Endothelial cell of umbilical vein (primary cell): ENCODE measurements around the gene RNF213. TPM values are rescaled to one million over a fixed set of nuclear protein-coding genes. Genes with fewer than 3 reads are reported as not detected.

ENCODE experiments used
- BruUV-seq: library from RNA; stranded (reverse); fragments of 400-500 nt; replicated peaks from 2 replicates; lab custom pipeline; 2021; lab: Mats Ljungman, UMichigan
- CTCF ChIA-PET: fragments of 300-600, 350-600 bp; sonication (Branson Sonifier 250); formaldehyde crosslinking; loops from one replicate; lab custom pipeline; 2021; ENCODE audit warnings: antibody characterized with exemption, inconsistent platforms; lab: Charles Lee
- POLR2A ChIA-PET: fragments of 300-600, 350-600 bp; sonication (Branson Sonifier 250); formaldehyde crosslinking; loops from one replicate; lab custom pipeline; 2021; ENCODE audit warnings: antibody characterized with exemption, inconsistent platforms; lab: Charles Lee
- DNase-seq: peaks from one replicate; pipeline ENCODE4 v3.0.0-alpha.2; 2011; ENCODE audit warnings: low read depth, low spot score
- FAIRE-seq: peaks from 2 replicates; lab custom pipeline; 2011; peaks lifted over from hg19 to GRCh38; lab: Jason Lieb, UNC
- H2AFZ ChIP-seq: 2 replicates; pipeline ENCODE4 v1.6.0; 2012; ENCODE audit warnings: low read depth, low read length, control low read depth, inconsistent platforms
- H3K27ac ChIP-seq: 2 replicates; pipeline ENCODE4 v1.5.1; 2011; ENCODE audit warnings: low read depth, mild to moderate bottlenecking, control low read depth, low read length, moderate library complexity; ENCODE audit not compliant: insufficient read depth
- H3K27me3 ChIP-seq, 2 experiments: 2 replicates each; pipeline versions ENCODE4 v1.6.0 to v1.6.1; 2011; ENCODE audit warnings: low read length in 2 of 2, mixed read lengths in 1 of 2; ENCODE audit not compliant: control insufficient read depth in 2 of 2, insufficient read depth in 2 of 2
- H3K36me3 ChIP-seq, 2 experiments: 2 replicates in 1 of 2; 3 replicates in 1 of 2; pipeline ENCODE4 v1.5.1; 2011; ENCODE audit warnings: low read length in 2 of 2, mild to moderate bottlenecking in 1 of 2, moderate library complexity in 1 of 2; ENCODE audit not compliant: control insufficient read depth in 2 of 2, insufficient read depth in 2 of 2; ENCODE audit errors: extremely low read depth in 1 of 2
- H3K4me1 ChIP-seq: 3 replicates; pipeline ENCODE4 v1.5.1; 2011; ENCODE audit warnings: mild to moderate bottlenecking, low read length; ENCODE audit not compliant: control insufficient read depth, insufficient read depth; ENCODE audit errors: extremely low read depth
- H3K4me2 ChIP-seq: 2 replicates; pipeline ENCODE4 v1.6.1; 2011; ENCODE audit warnings: low read length, control low read depth, mixed read lengths; ENCODE audit not compliant: insufficient read depth
- H3K4me3 ChIP-seq, 3 experiments: fragments of 200-600 bp in 1 of 3; sonication (generic), shearing (Covaris generic) in 1 of 3; replicated peaks in 1 of 3; 2 replicates each; pipeline ENCODE4 v1.5.1; 2011 to 2016; ENCODE audit warnings: control low read depth in 3 of 3, low read length in 3 of 3, mild to moderate bottlenecking in 2 of 3, inconsistent platforms in 1 of 3, low read depth in 1 of 3, moderate library complexity in 1 of 3; ENCODE audit not compliant: insufficient read depth in 1 of 3
- H3K79me2 ChIP-seq: 2 replicates; pipeline ENCODE4 v1.6.0; 2012; ENCODE audit warnings: low read length, inconsistent platforms; ENCODE audit not compliant: control insufficient read depth, insufficient read depth
- H3K9ac ChIP-seq: replicated peaks from 2 replicates; pipeline ENCODE3; 2011; ENCODE audit warnings: low read length, control low read depth; ENCODE audit not compliant: insufficient read depth; ENCODE audit errors: extremely low read depth
- H3K9me1 ChIP-seq: replicated peaks from 3 replicates; pipeline ENCODE4 v1.6.0; 2011; ENCODE audit warnings: mild to moderate bottlenecking, low read length; ENCODE audit not compliant: control insufficient read depth, insufficient read depth; ENCODE audit errors: extremely low read depth
- H3K9me3 ChIP-seq: replicated peaks from 2 replicates; pipeline ENCODE4 v1.5.1; 2012; ENCODE audit warnings: low read length, inconsistent platforms; ENCODE audit not compliant: control insufficient read depth, insufficient read depth
- H4K20me1 ChIP-seq: replicated peaks from 2 replicates; pipeline ENCODE3; 2011; ENCODE audit warnings: mild to moderate bottlenecking, low read length; ENCODE audit not compliant: control insufficient read depth, insufficient read depth; ENCODE audit errors: extremely low read depth
- CTCF ChIP-seq, 2 donors: IDR thresholded peaks; 1 replicate in 1 of 2; 2 replicates in 1 of 2; pipeline ENCODE4 v1.5.1; 2011; ENCODE audit warnings: low read length in 2 of 2, mild to moderate bottlenecking in 2 of 2, moderate library complexity in 2 of 2, control low read depth in 1 of 2, inconsistent platforms in 1 of 2, low read depth in 1 of 2; ENCODE audit not compliant: insufficient read depth in 1 of 2; ENCODE audit errors: extremely low read depth in 1 of 2
- FOS ChIP-seq: IDR thresholded peaks from 2 replicates; pipeline ENCODE4 v1.6.1; 2011; ENCODE audit warnings: mild to moderate bottlenecking, low read length, moderate library complexity, borderline replicate concordance; ENCODE audit not compliant: insufficient read depth
- JUN ChIP-seq: IDR thresholded peaks from 2 replicates; pipeline ENCODE4 v1.6.1; 2011; ENCODE audit warnings: borderline replicate concordance, low read depth; ENCODE audit not compliant: insufficient read length, insufficient read depth
- MYC ChIP-seq: IDR thresholded peaks from one replicate; pipeline ENCODE4 v1.6.1; 2011; ENCODE audit warnings: mild to moderate bottlenecking, low read depth, low read length
- POLR2A ChIP-seq: IDR thresholded peaks from 2 replicates; pipeline ENCODE4 v1.6.1; 2012; ENCODE audit warnings: low read depth, mild to moderate bottlenecking, control low read depth, low read length
- POLR2AphosphoS5 ChIP-seq: IDR thresholded peaks from 2 replicates; pipeline ENCODE4 v1.6.1; 2012; ENCODE audit warnings: low read depth, mild to moderate bottlenecking, control low read depth, low read length, moderate library complexity; ENCODE audit not compliant: insufficient read depth
- dilution Hi-C: fragments of 300-500 bp; cut with MboI; formaldehyde crosslinking; loops from one replicate; pipeline ENCODE4 v1.15.0; 2019; ENCODE audit warnings: low sequenced_read_pairs; ENCODE audit not compliant: extremely low pct_ligation_motif_present
- intact Hi-C: fragments of 100-400 bp; cut with micrococcal nuclease; formaldehyde crosslinking; loops from one replicate; pipeline ENCODE4 v1.10.0; 2022
- polyA plus RNA-seq, 4 experiments: library from polyadenylated mRNA; depleted of rRNA in 3 of 4; stranded (reverse) in 3 of 4; unstranded in 1 of 4; fragments of >200 nt; gene quantifications; 2 replicates each; pipeline versions ENCODE4 v1.2.1 to v1.2.3, GENCODE V29; 2011 to 2012; ENCODE audit warnings: missing spikeins in 1 of 4
- total RNA-seq: library from RNA; stranded (reverse); gene quantifications from 2 replicates; pipeline ENCODE4 v1.2.3, GENCODE V29; 2021

RNF213 gene
- total and polyA plus RNA-seq, 2 donors (not counting 3 experiments of a cell fraction or from before 2014, with no cell fraction given): 36.5 to 116 TPM

- Histone ChIP-seq H3K27ac (no peak overlapping the region), H3K4me2 (no peak overlapping the region), H2AFZ (no peak overlapping the region), H3K4me3 (no peak overlapping the region), H4K20me1 (no peaks in the 10 kb centered on the region), H3K4me1 (no peaks in the 10 kb centered on the region), H3K79me2 (no peaks in the 10 kb centered on the region), H3K9ac (no peak overlapping the region), H3K36me3 (peaks cover 46 to 72% of the 10 kb centered on the region in 2 experiments), H3K27me3 (no peaks in the 10 kb centered on the region), H3K9me3 (no peaks in the 10 kb centered on the region), H3K9me1 (no peaks in the 10 kb centered on the region)
- DNase-seq: no peak
- intact Hi-C loops (no loop called here), dilution Hi-C loops (no loop called here)
- TF ChIP-seq POLR2A (no peak), JUN (no peak), FOS (no peak), MYC (no peak), CTCF (IDR thresholded peaks at IDR 0.05; ENCODE audit: extremely low read depth in 1 of 2, insufficient read depth in 1 of 2, low read depth in 1 of 2, low read length in 2 of 2) (no peak), POLR2AphosphoS5 (no peak)
- POLR2A ChIA-PET: no interaction called here
- no TSS peak for BruUV-seq
- CTCF ChIA-PET: no interaction called here
- FAIRE-seq: no peak
Measured at GRCh38 chr17:80349751-80350150, 89.1 kb downstream of the RNF213 start.
